ENCODE results near the gene TUBA4A. TPM values are rescaled to one million over a fixed set of nuclear protein-coding genes. Genes with fewer than 3 reads are reported as not detected.

Gene TUBA4A
- total and polyA plus RNA-seq, 10 donors = 60.2 to 120 (median 73.4) TPM

DNA sequence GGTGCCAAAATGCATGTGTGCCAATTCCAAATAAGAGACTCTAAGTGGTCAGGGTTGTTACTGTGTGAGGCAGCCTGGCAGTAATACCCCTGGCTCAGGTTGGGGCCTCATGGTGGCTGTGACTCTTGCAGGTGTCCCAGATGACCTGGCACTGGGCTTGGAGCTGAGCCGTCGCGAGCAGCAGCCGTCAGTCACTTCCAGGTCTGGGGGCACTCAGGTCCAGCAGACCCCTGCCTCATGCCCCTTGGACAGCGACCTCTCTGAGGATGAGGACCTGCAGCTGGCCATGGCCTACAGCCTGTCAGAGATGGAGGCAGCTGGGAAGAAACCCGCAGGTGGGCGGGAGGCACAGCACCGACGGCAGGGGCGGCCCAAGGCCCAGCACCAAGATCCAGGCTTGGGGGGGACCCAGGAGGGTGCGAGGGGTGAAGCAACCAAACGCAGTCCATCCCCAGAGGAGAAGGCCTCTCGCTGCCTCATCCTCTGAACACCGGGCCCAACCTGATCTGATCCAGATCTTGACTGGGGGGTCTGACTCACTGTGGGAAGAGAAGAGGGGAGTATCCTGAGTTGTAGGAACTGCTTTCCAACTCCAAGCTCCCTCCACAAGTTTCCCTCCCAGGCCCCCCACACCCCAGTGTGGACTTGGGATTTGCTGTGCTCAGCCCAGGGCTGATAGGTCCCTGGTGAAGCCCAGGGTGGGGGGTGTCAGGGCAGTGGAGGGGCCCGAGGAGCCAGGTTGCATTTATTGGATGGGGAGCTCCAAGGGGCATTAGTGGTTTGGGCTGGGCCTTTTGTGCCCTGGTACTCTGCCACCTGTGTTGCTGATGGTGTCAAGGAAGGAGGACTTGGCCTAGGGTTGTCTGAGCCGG lies 31.0 kb upstream of the TUBA4A start:
- TF ChIP-seq POLR2AphosphoS5 (IDR thresholded peaks at IDR 0.05) = no peak
- TF ChIP-seq POLR2A (IDR thresholded peaks at IDR 0.05) = no peak
- TF ChIP-seq, protein P1, sequence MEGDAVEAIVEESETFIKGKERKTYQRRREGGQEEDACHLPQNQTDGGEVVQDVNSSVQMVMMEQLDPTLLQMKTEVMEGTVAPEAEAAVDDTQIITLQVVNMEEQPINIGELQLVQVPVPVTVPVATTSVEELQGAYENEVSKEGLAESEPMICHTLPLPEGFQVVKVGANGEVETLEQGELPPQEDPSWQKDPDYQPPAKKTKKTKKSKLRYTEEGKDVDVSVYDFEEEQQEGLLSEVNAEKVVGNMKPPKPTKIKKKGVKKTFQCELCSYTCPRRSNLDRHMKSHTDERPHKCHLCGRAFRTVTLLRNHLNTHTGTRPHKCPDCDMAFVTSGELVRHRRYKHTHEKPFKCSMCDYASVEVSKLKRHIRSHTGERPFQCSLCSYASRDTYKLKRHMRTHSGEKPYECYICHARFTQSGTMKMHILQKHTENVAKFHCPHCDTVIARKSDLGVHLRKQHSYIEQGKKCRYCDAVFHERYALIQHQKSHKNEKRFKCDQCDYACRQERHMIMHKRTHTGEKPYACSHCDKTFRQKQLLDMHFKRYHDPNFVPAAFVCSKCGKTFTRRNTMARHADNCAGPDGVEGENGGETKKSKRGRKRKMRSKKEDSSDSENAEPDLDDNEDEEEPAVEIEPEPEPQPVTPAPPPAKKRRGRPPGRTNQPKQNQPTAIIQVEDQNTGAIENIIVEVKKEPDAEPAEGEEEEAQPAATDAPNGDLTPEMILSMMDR (IDR thresholded peaks at IDR 0.05 in 8 of 11, conservative IDR thresholded peaks at IDR 0.05 in 3 of 11) = no peak
- Histone ChIP-seq H3K4me3 (no peak overlapping the region), H3K27me3 (replicated peaks in 1 of 7) (no peaks in the 10 kb centered on the region), H3K36me3 (peaks cover 0 to 67% (median 49%) of the 10 kb centered on the region in 6 donors), H3K27ac (peak overlapping the region in 4 of 8 donors; percentile 32 to 62 (median 52)), H3K4me1 (peaks cover 12 to 65% (median 32%) of the 10 kb centered on the region in 6 donors), H3K9me3 (no peaks in the 10 kb centered on the region)
- 94 to 99% (median 95%) methylated on average over 13 to 16 of the region's 16 CpGs for WGBS, 5 donors
- DNase-seq = peak; percentile 71
- intact Hi-C loops (cut with DNase I; ENCODE audit: low total_unique reads) = no loop called here

- Histone ChIP-seq H3K27me3 (replicated peaks in 1 of 7) (no peaks in the 10 kb centered on the region), H3K4me1 (peaks cover 20 to 78% (median 43%) of the 10 kb centered on the region in 6 donors), H3K36me3 (peaks cover 0 to 67% (median 49%) of the 10 kb centered on the region in 6 donors), H3K9me3 (no peaks in the 10 kb centered on the region), H3K27ac (peak overlapping the region in 6 of 8 donors; percentile 20 to 58 (median 44)), H3K4me3 (no peak overlapping the region)
- TF ChIP-seq POLR2AphosphoS5 (IDR thresholded peaks at IDR 0.05) = peak in 1 of 3 donors; percentile 40
- TF ChIP-seq, protein P1 (IDR thresholded peaks at IDR 0.05 in 8 of 11, conservative IDR thresholded peaks at IDR 0.05 in 3 of 11) = no peak
- intact Hi-C loops (cut with DNase I; ENCODE audit: low total_unique reads) = no loop called here
- no peak for DNase-seq
- WGBS, 5 donors = 87 to 94% (median 90%) methylated on average over 16 to 17 of the region's 17 CpGs
Observed at GRCh38 chr2:219282943-219283581, 29.3 kb upstream of the TUBA4A start.

GRCh38 chr2:219282375-219282774 lies 28.7 kb upstream of the TUBA4A start:
- WGBS, 5 donors = 85 to 93% (median 90%) methylated on average over 5 of the region's 5 CpGs
- Histone ChIP-seq H3K27ac (peak overlapping the region in 6 of 8 donors; percentile 20 to 99 (median 50)), H3K9me3 (no peaks in the 10 kb centered on the region), H3K27me3 (replicated peaks in 1 of 7) (no peaks in the 10 kb centered on the region), H3K36me3 (peaks cover 0 to 67% (median 49%) of the 10 kb centered on the region in 6 donors), H3K4me3 (no peak overlapping the region), H3K4me1 (peaks cover 26 to 85% (median 50%) of the 10 kb centered on the region in 6 donors)
- TF ChIP-seq POLR2AphosphoS5 (IDR thresholded peaks at IDR 0.05) (no peak), POLR2A (IDR thresholded peaks at IDR 0.05) (no peak)
- TF ChIP-seq, protein P1 (IDR thresholded peaks at IDR 0.05 in 8 of 11, conservative IDR thresholded peaks at IDR 0.05 in 3 of 11) = no peak
- no peak for DNase-seq
- intact Hi-C loops (cut with DNase I; ENCODE audit: low total_unique reads) = no loop called here

- 84 to 96% (median 92%) methylated on average over 8 of the region's 8 CpGs for WGBS, 5 donors
- no peak overlapping the region for H3K4me3 ChIP-seq
- no peaks in the 10 kb centered on the region for H3K9me3 ChIP-seq
- H3K27me3 ChIP-seq (replicated peaks in 1 of 7) = no peaks in the 10 kb centered on the region
- peaks cover 26 to 88% (median 53%) of the 10 kb centered on the region in 6 donors for H3K4me1 ChIP-seq
- TF ChIP-seq, protein P1 (IDR thresholded peaks at IDR 0.05 in 8 of 11, conservative IDR thresholded peaks at IDR 0.05 in 3 of 11) = no peak
- TF ChIP-seq POLR2A (IDR thresholded peaks at IDR 0.05) = no peak
- TF ChIP-seq POLR2AphosphoS5 (IDR thresholded peaks at IDR 0.05) = no peak
- H3K27ac ChIP-seq = peak overlapping the region in 4 of 8 donors; percentile 2 to 99 (median 32)
- intact Hi-C loops (cut with DNase I; ENCODE audit: low total_unique reads) = no loop called here
- peaks cover 0 to 63% (median 49%) of the 10 kb centered on the region in 6 donors for H3K36me3 ChIP-seq
- DNase-seq = peak; percentile 72
Observed at GRCh38 chr2:219281588-219281987, 27.9 kb upstream of the TUBA4A start.

Data from spleen (tissue), 11 donors.